K562 (cell line): ENCODE results near the gene LRFN3. TPM values are rescaled to one million over a fixed set of nuclear protein-coding genes. Genes with fewer than 3 reads are reported as not detected.

Experiments used
- ATAC-seq: fragments of 200-7000 bp; cut with Tn5 transposase; 3 replicates; pipeline ENCODE4 v1.9.1; 2020; ENCODE audit warnings: moderate library complexity
- BruUV-seq: library from RNA; stranded (reverse); fragments of 400-500 nt; replicated peaks from 2 replicates; lab custom pipeline; 2021; lab: Mats Ljungman, UMichigan
- CTCF ChIA-PET: fragments of 300-600 bp; formaldehyde crosslinking; extraction: SDS; loops from one replicate; lab custom pipeline; 2021; ENCODE audit warnings: low intra/inter-chr PET ratio; lab: Yijun Ruan, JAX
- POLR2A ChIA-PET: fragments of 300-600, 350-650 bp; sonication (Branson Sonifier 250); formaldehyde crosslinking; extraction: SDS; loops from one replicate; lab custom pipeline; 2021; ENCODE audit warnings: antibody characterized with exemption, inconsistent platforms; lab: Yijun Ruan, JAX
- DNase-seq, 4 experiments: peaks; one replicate each; pipeline versions ENCODE4 v3.0.0 to v3.0.0-alpha.2; 2011 to 2018; ENCODE audit warnings: low spot score in 3 of 4, mixed read lengths in 3 of 4; ENCODE audit errors: extremely low read depth in 1 of 4
- FAIRE-seq: peaks from 2 replicates; lab custom pipeline; 2011; peaks lifted over from hg19 to GRCh38; lab: Jason Lieb, UNC
- H2AFZ ChIP-seq: 2 replicates; pipeline ENCODE4 v1.6.0; 2011; ENCODE audit warnings: low read depth, low read length, control low read depth, inconsistent platforms
- H3K27ac ChIP-seq: fragments of 200-600 bp; 3 replicates; pipeline ENCODE4 v1.8.0; 2011; ENCODE audit warnings: low read depth, mild to moderate bottlenecking, control low read depth, inconsistent platforms, low read length, moderate library complexity, mixed read lengths; ENCODE audit errors: extremely low read depth
- H3K27me3 ChIP-seq, 2 experiments: fragments of 300-600 bp in 1 of 2; 2 replicates in 1 of 2; 3 replicates in 1 of 2; pipeline versions ENCODE4 v1.6.0 to v1.8.0; 2011; ENCODE audit warnings: inconsistent platforms in 2 of 2, low read length in 2 of 2, mild to moderate bottlenecking in 1 of 2, mixed read lengths in 1 of 2, moderate library complexity in 1 of 2; ENCODE audit not compliant: control insufficient read depth in 2 of 2, insufficient read depth in 2 of 2
- H3K36me3 ChIP-seq: fragments of 300-600 bp; 3 replicates; pipeline ENCODE4 v1.8.0; 2011; ENCODE audit warnings: mild to moderate bottlenecking, low read length, inconsistent platforms; ENCODE audit not compliant: control insufficient read depth, insufficient read depth
- H3K4me1 ChIP-seq, 2 experiments: fragments of 200-600 bp in 1 of 2; replicated peaks in 1 of 2; 2 replicates in 1 of 2; 3 replicates in 1 of 2; pipeline versions ENCODE4 v1.5.1 to v1.8.0; 2011; ENCODE audit warnings: inconsistent platforms in 2 of 2, low read length in 2 of 2, mild to moderate bottlenecking in 1 of 2, mixed read lengths in 1 of 2, moderate library complexity in 1 of 2; ENCODE audit not compliant: control insufficient read depth in 2 of 2, insufficient read depth in 2 of 2
- H3K4me2 ChIP-seq: 2 replicates; pipeline ENCODE4 v1.6.1; 2011; ENCODE audit warnings: low read length, control low read depth, inconsistent platforms, mixed read lengths; ENCODE audit not compliant: insufficient read depth
- H3K4me3 ChIP-seq: fragments of 200-600 bp; sonication (generic), shearing (Covaris generic); 2 replicates; pipeline ENCODE4 v1.5.1; 2016; ENCODE audit warnings: control low read depth, inconsistent platforms
- H3K79me2 ChIP-seq: fragments of 200-600 bp; 3 replicates; pipeline ENCODE4 v1.8.0; 2011; ENCODE audit warnings: low read length, inconsistent platforms; ENCODE audit not compliant: control insufficient read depth, insufficient read depth
- H3K9ac ChIP-seq, 2 experiments: 2 replicates each; pipeline versions ENCODE4 v1.6.0 to v1.6.1; 2011; ENCODE audit warnings: low read depth in 2 of 2, low read length in 2 of 2, control low read depth in 1 of 2, inconsistent platforms in 1 of 2, mild to moderate bottlenecking in 1 of 2, mixed read lengths in 1 of 2; ENCODE audit not compliant: insufficient read depth in 1 of 2
- H3K9me1 ChIP-seq: one replicate; pipeline ENCODE4 v1.6.0; 2011; ENCODE audit warnings: inconsistent platforms, mild to moderate bottlenecking, low read length, moderate library complexity; ENCODE audit not compliant: control insufficient read depth, insufficient read depth
- H3K9me3 ChIP-seq: replicated peaks from 2 replicates; pipeline ENCODE4 v1.5.1; 2011; ENCODE audit warnings: low read depth, low read length, inconsistent platforms; ENCODE audit not compliant: control insufficient read depth, insufficient read depth
- H4K20me1 ChIP-seq: replicated peaks from 2 replicates; pipeline ENCODE4 v1.6.1; 2011; ENCODE audit warnings: low read length, inconsistent platforms, mixed read lengths; ENCODE audit not compliant: control insufficient read depth, insufficient read depth
- CBX2 ChIP-seq: fragments of 200-600 bp; sonication (generic); IDR thresholded peaks from one replicate; pipeline ENCODE4 v1.6.1; 2012; ENCODE audit warnings: mild to moderate bottlenecking, low read length, inconsistent platforms; ENCODE audit not compliant: insufficient read depth, poor library complexity, severe bottlenecking
- CBX5 ChIP-seq: IDR thresholded peaks from 2 replicates; pipeline ENCODE4 v1.6.1; 2014; ENCODE audit warnings: low read depth, borderline replicate concordance
- CHCHD3 ChIP-seq: fragments of 250-450 bp; sonication (Bioruptor Pico); IDR thresholded peaks from 2 replicates; pipeline ENCODE4 v2.1.2; 2022; ENCODE audit warnings: mild to moderate bottlenecking
- HDGF ChIP-seq: fragments of 450-650 bp; IDR thresholded peaks from 2 replicates; pipeline ENCODE4 v1.6.1; 2016
- L3MBTL2 ChIP-seq: fragments of 450-650 bp; IDR thresholded peaks from 2 replicates; pipeline ENCODE4 v1.6.1; 2016; ENCODE audit warnings: mild to moderate bottlenecking, moderate library complexity
- PRMT5 ChIP-seq: sonication (generic); formaldehyde crosslinking; IDR thresholded peaks from 2 replicates; pipeline ENCODE4 v1.5.0; 2020; ENCODE audit warnings: missing genetic modification reagents
- ZKSCAN3 ChIP-seq: fragments of 250-450 bp; sonication (Bioruptor Pico); IDR thresholded peaks from 2 replicates; pipeline ENCODE4 v1.4.0; 2020
- ZNF133 ChIP-seq: fragments of 250-450 bp; sonication (Bioruptor Pico); IDR thresholded peaks from 2 replicates; pipeline ENCODE4 v1.4.0; 2020; ENCODE audit warnings: mild to moderate bottlenecking
- ZNF174 ChIP-seq: fragments of 250-450 bp; sonication (Bioruptor Pico); IDR thresholded peaks from 2 replicates; pipeline ENCODE4 v1.4.0; 2020; ENCODE audit warnings: mild to moderate bottlenecking
- ZNF318 ChIP-seq, 2 experiments: fragments of 450-650 bp; IDR thresholded peaks; 2 replicates each; pipeline ENCODE4 v1.6.1; 2016; ENCODE audit warnings: mild to moderate bottlenecking in 2 of 2, borderline replicate concordance in 1 of 2, low read depth in 1 of 2, moderate library complexity in 1 of 2
- ZNF384 ChIP-seq: IDR thresholded peaks from 2 replicates; pipeline ENCODE4 v1.6.1; 2012; ENCODE audit warnings: low read depth, low read length, improper control_type of control experiment
- whole genome bisulfite sequencing: fragments of 100-300 bp; shearing (Covaris generic); methylation state at CpG from one replicate; pipeline ENCODE4 v1.1.6; 2016; ENCODE audit warnings: low coverage, mixed read lengths; ENCODE audit not compliant: insufficient coverage; ENCODE audit errors: missing lambda C conversion rate; 5-methylcytosine and 5-hydroxymethylcytosine counted together
- in situ Hi-C: fragments of 300-500 bp; cut with MboI; formaldehyde crosslinking; loops from 4 replicates; pipeline ENCODE4 v1.15.0; 2018; ENCODE audit warnings: inconsistent platforms, mixed read lengths
- intact Hi-C: fragments of 100-400 bp; cut with micrococcal nuclease; formaldehyde crosslinking; loops from 2 replicates; pipeline ENCODE4 v1.14.2; 2022
- polyA plus RNA-seq, 8 experiments: library from polyadenylated mRNA; depleted of rRNA in 4 of 8; stranded (reverse) in 5 of 8; unstranded in 3 of 8; fragments of >200 nt; fragmentation: Nextera tagmentation in 2 of 8; fragmentation: Illumina TruSeq in 1 of 8; extraction: Ambion mirVana in 2 of 8; extraction: Trizol in 1 of 8; gene quantifications; 2 replicates each; pipeline versions ENCODE4 v1.2.1 to v1.2.3, GENCODE V29; 2011 to 2014; ENCODE audit warnings: inconsistent platforms in 1 of 8, missing spikeins in 1 of 8
- total RNA-seq, 7 experiments: library from RNA; depleted of rRNA in 6 of 7; stranded (reverse); fragments of >200 nt in 6 of 7; fragmentation: Illumina TruSeq in 2 of 7; extraction: Trizol in 2 of 7; gene quantifications; 2 replicates each; pipeline versions ENCODE4 v1.2.1 to v1.2.3, GENCODE V29; 2011 to 2021; ENCODE audit warnings: low replicate concordance in 1 of 7

The LRFN3 gene
- total and polyA plus RNA-seq, 9 of the 15 experiments (the other 6 are each of a cell fraction or from before 2014, with no cell fraction given) = 0.03 to 0.12 (median 0.11) TPM; not detected in 6

- H3K9ac ChIP-seq = no peak overlapping the region
- BruUV-seq = no TSS peak
- H3K4me3 ChIP-seq = no peak overlapping the region
- CTCF ChIA-PET = no interaction called here
- peaks cover 0 to 14% of the 10 kb centered on the region in 2 experiments; a peak in 2 of 5 replicates for H3K4me1 ChIP-seq
- H3K27ac ChIP-seq = no peak overlapping the region
- H4K20me1 ChIP-seq = no peaks in the 10 kb centered on the region
- WGBS = 9% methylated on average over 13 of the region's 15 CpGs
- H3K9me1 ChIP-seq = no peaks in the 10 kb centered on the region
- peak in 1 of 4 experiments; percentile 21 for DNase-seq
- H3K9me3 ChIP-seq = no peaks in the 10 kb centered on the region
- H3K27me3 ChIP-seq = peaks cover 34 to 51% of the 10 kb centered on the region in 2 experiments; a peak in 3 of 5 replicates
- H3K36me3 ChIP-seq = no peaks in the 10 kb centered on the region
- ATAC-seq = no peak
- in situ Hi-C loops = no loop called here
- H3K4me2 ChIP-seq = no peak overlapping the region
- intact Hi-C loops = no loop called here
- no peaks in the 10 kb centered on the region for H3K79me2 ChIP-seq
- H2AFZ ChIP-seq = no peak overlapping the region
- FAIRE-seq = no peak
- POLR2A ChIA-PET = interaction anchor here (0.5 to 0.9 kb wide), 4 partner anchors 17 to 336 kb away, joined by 3 to 4 read pairs (median 3); no protein-coding TSS in a partner anchor
- TF ChIP-seq CHCHD3 (CRISPR knock-in tag) = no peak
- no peak for TF ChIP-seq ZNF384
- TF ChIP-seq PRMT5 = no peak
- TF ChIP-seq ZNF318 (IDR thresholded peaks at IDR 0.05; ENCODE audit: borderline replicate concordance in 1 of 2, low read depth in 1 of 2) = no peak
- TF ChIP-seq HDGF = no peak
- no peak for TF ChIP-seq ZKSCAN3 (CRISPR knock-in tag)
- TF ChIP-seq L3MBTL2 = no peak
- TF ChIP-seq ZNF174 (CRISPR knock-in tag) = no peak
- TF ChIP-seq ZNF133 = no peak
- TF ChIP-seq CBX2 = no peak
- TF ChIP-seq CBX5 = no peak
Measured at GRCh38 chr19:35958660-35959039, 22.5 kb downstream of the LRFN3 start.
